GM23338 (cell line): Measurements from ENCODE around the gene FEV. TPM values are rescaled to one million over a fixed set of nuclear protein-coding genes. Genes with fewer than 3 reads are reported as not detected.

ENCODE experiments used
- ATAC-seq: fragments of 200-7000 bp; cut with Tn5 transposase; 3 replicates; pipeline ENCODE4 v1.9.1; 2020
- DNase-seq: peaks from one replicate; pipeline ENCODE4 v3.0.0-alpha.2; 2015; ENCODE audit warnings: low spot score
- H2AFZ ChIP-seq: fragments of 200-600 bp; sonication (generic); 2 replicates; pipeline ENCODE4 v1.8.0; 2016; ENCODE audit warnings: antibody characterized with exemption, mild to moderate bottlenecking, moderate library complexity
- H3F3A ChIP-seq: fragments of 200-600 bp; sonication (generic); replicated peaks from 2 replicates; pipeline ENCODE4 v1.8.0; 2017; ENCODE audit warnings: antibody characterized with exemption, mixed run types, low read depth
- H3K27ac ChIP-seq: fragments of 200-600 bp; sonication (generic); 2 replicates; pipeline ENCODE4 v1.6.1; 2016; ENCODE audit warnings: low read depth
- H3K27me3 ChIP-seq: fragments of 200-600 bp; sonication (generic); 2 replicates; pipeline ENCODE4 v1.8.0; 2016; ENCODE audit warnings: mild to moderate bottlenecking, mixed run types, moderate library complexity; ENCODE audit not compliant: insufficient read depth
- H3K36me3 ChIP-seq: fragments of 200-600 bp; sonication (generic); 2 replicates; pipeline ENCODE4 v1.8.0; 2016; ENCODE audit warnings: mild to moderate bottlenecking; ENCODE audit not compliant: insufficient read depth
- H3K4me1 ChIP-seq: fragments of 200-600 bp; sonication (generic); 2 replicates; pipeline ENCODE4 v1.8.0; 2016; ENCODE audit warnings: mild to moderate bottlenecking, moderate library complexity; ENCODE audit not compliant: insufficient read depth
- H3K4me2 ChIP-seq: fragments of 200-600 bp; sonication (generic); 2 replicates; pipeline ENCODE4 v1.7.1; 2017; ENCODE audit warnings: mixed run types
- H3K4me3 ChIP-seq: fragments of 200-600 bp; sonication (generic); 2 replicates; pipeline ENCODE4 v1.6.1; 2016; ENCODE audit warnings: mixed run types
- H3K79me2 ChIP-seq: fragments of 200-600 bp; sonication (generic); replicated peaks from 2 replicates; pipeline ENCODE4 v1.8.0; 2017; ENCODE audit warnings: mild to moderate bottlenecking; ENCODE audit not compliant: insufficient read depth
- H3K9me2 ChIP-seq: fragments of 200-600 bp; sonication (generic); 2 replicates; pipeline ENCODE4 v1.8.0; 2017; ENCODE audit not compliant: insufficient read depth
- H4K20me1 ChIP-seq: fragments of 200-600 bp; sonication (generic); replicated peaks from 2 replicates; pipeline ENCODE4 v1.8.0; 2017; ENCODE audit warnings: mild to moderate bottlenecking; ENCODE audit not compliant: insufficient read depth
- H3K27ac Mint-ChIP-seq: 2 replicates; pipeline ENCODE4 v1.8.0; 2020; ENCODE audit warnings: inconsistent platforms, mild to moderate bottlenecking, moderate library complexity, mixed read lengths
- H3K27me3 Mint-ChIP-seq: 3 replicates; pipeline ENCODE4 v1.8.0; 2022; ENCODE audit warnings: low read depth, mild to moderate bottlenecking, moderate library complexity, mixed read lengths, inconsistent platforms; ENCODE audit not compliant: insufficient read depth, poor library complexity
- H3K36me3 Mint-ChIP-seq: 3 replicates; pipeline ENCODE4 v1.8.0; 2021; ENCODE audit warnings: low read depth, mild to moderate bottlenecking, inconsistent platforms, moderate library complexity, mixed read lengths
- H3K4me1 Mint-ChIP-seq: 3 replicates; pipeline ENCODE4 v1.8.0; 2020; ENCODE audit warnings: mild to moderate bottlenecking, inconsistent platforms, mixed read lengths
- H3K4me3 Mint-ChIP-seq: 3 replicates; pipeline ENCODE4 v1.8.0; 2021; ENCODE audit warnings: moderate library complexity, mild to moderate bottlenecking, inconsistent platforms, mixed read lengths
- H3K9me3 Mint-ChIP-seq: 3 replicates; pipeline ENCODE4 v1.8.0; 2020; ENCODE audit warnings: moderate library complexity, mild to moderate bottlenecking, inconsistent platforms, mixed read lengths
- CREB1 ChIP-seq: fragments of 250-450 bp; sonication (Bioruptor Pico); IDR thresholded peaks from 2 replicates; pipeline ENCODE4 v1.5.0; 2020; ENCODE audit warnings: low read depth, mild to moderate bottlenecking, moderate library complexity
- CTCF ChIP-seq, 2 experiments: fragments of 200-600 bp in 1 of 2; sonication (generic) in 1 of 2; conservative IDR thresholded peaks; 2 replicates each; pipeline versions ENCODE4 v1.5.1 to v1.6.1; 2016 to 2017; ENCODE audit warnings: antibody characterized with exemption in 2 of 2, low read depth in 2 of 2, mild to moderate bottlenecking in 2 of 2, moderate library complexity in 1 of 2
- EZH2 ChIP-seq: fragments of 200-600 bp; sonication (generic); IDR thresholded peaks from one replicate; pipeline ENCODE4 v1.8.0; 2017; ENCODE audit warnings: antibody characterized with exemption, mild to moderate bottlenecking, low read depth; ENCODE audit not compliant: unreplicated experiment
- NANOG ChIP-seq: IDR thresholded peaks from 2 replicates; pipeline ENCODE4 v1.6.1; 2016; ENCODE audit warnings: antibody characterized with exemption, borderline replicate concordance
- ZNF114 ChIP-seq: fragments of 250-450 bp; sonication (Bioruptor Pico); IDR thresholded peaks from 2 replicates; pipeline ENCODE4 v1.5.0; 2020; ENCODE audit warnings: mild to moderate bottlenecking, moderate library complexity
- ZNF331 ChIP-seq: fragments of 250-450 bp; sonication (Bioruptor Pico); IDR thresholded peaks from 2 replicates; pipeline ENCODE4 v1.5.0; 2020; ENCODE audit warnings: low read depth, mild to moderate bottlenecking, moderate library complexity
- polyA plus RNA-seq: library from polyadenylated mRNA; unstranded; fragments of >200 nt; fragmentation: Nextera tagmentation; extraction: Ambion mirVana; gene quantifications from 2 replicates; pipeline ENCODE4 v1.2.1, GENCODE V29; 2016
- total RNA-seq: library from RNA; depleted of rRNA; stranded (reverse); fragments of >200 nt; shearing (Covaris generic); gene quantifications from 2 replicates; pipeline ENCODE4 v1.2.3, GENCODE V29; 2014
- TF ChIP-seq, protein P1 (sequence below): IDR thresholded peaks from one replicate; pipeline ENCODE4 v1.6.1; 2018; ENCODE audit warnings: antibody characterized with exemption; ENCODE audit not compliant: unreplicated experiment
- TF ChIP-seq, protein P2 (sequence below): fragments of 250-450 bp; sonication (Bioruptor Pico); IDR thresholded peaks from 2 replicates; pipeline ENCODE4 v1.5.0; 2020; ENCODE audit warnings: mild to moderate bottlenecking, moderate library complexity

Gene FEV
- total and polyA plus RNA-seq, 2 experiments from 2014 or later = not detected

GRCh38 chr2:218963601-218964000, 21.4 kb downstream of the FEV start:
- Histone ChIP-seq H2AFZ (peak overlapping the region; percentile 16), H3F3A (peaks cover 8% of the 10 kb centered on the region), H3K4me3 (peak overlapping the region; percentile 71), H3K4me1 (peaks cover 26% of the 10 kb centered on the region), H4K20me1 (no peaks in the 10 kb centered on the region; the same call in 1 of the 2 replicates), H3K27me3 (peaks cover 71% of the 10 kb centered on the region), H3K4me2 (peak overlapping the region; percentile 75), H3K79me2 (no peaks in the 10 kb centered on the region), H3K27ac (no peak overlapping the region), H3K9me2 (no peaks in the 10 kb centered on the region), H3K36me3 (no peaks in the 10 kb centered on the region)
- DNase-seq = no peak
- H3K4me1 Mint-ChIP-seq = peaks cover 31% of the 10 kb centered on the region
- no peak for TF ChIP-seq NANOG
- no peak for TF ChIP-seq EZH2
- no peaks in the 10 kb centered on the region for H3K9me3 Mint-ChIP-seq
- peak overlapping the region; percentile 82 for H3K4me3 Mint-ChIP-seq
- H3K36me3 Mint-ChIP-seq = no peaks in the 10 kb centered on the region; the same call in 2 of the 3 replicates
- ATAC-seq = no peak
- H3K27me3 Mint-ChIP-seq = peaks cover 49% of the 10 kb centered on the region
- H3K27ac Mint-ChIP-seq = peak overlapping the region; percentile 93

GRCh38 chr2:218962859-218963492, 22.0 kb downstream of the FEV start:
- no peaks in the 10 kb centered on the region for H3K9me2 ChIP-seq
- H2AFZ ChIP-seq = no peak overlapping the region
- H3K79me2 ChIP-seq = no peaks in the 10 kb centered on the region
- H3K36me3 Mint-ChIP-seq = no peaks in the 10 kb centered on the region; the same call in 2 of the 3 replicates
- no peak overlapping the region for H3K27ac ChIP-seq
- H3F3A ChIP-seq = peaks cover 8% of the 10 kb centered on the region
- H3K4me1 ChIP-seq = peaks cover 26% of the 10 kb centered on the region
- peak overlapping the region; percentile 71 for H3K4me3 ChIP-seq
- ATAC-seq (peak; percentile 77), DNase-seq (peak; percentile 98)
- H3K9me3 Mint-ChIP-seq = no peaks in the 10 kb centered on the region
- no peaks in the 10 kb centered on the region; the same call in 1 of the 2 replicates for H4K20me1 ChIP-seq
- H3K4me3 Mint-ChIP-seq = peak overlapping the region; percentile 82
- H3K4me1 Mint-ChIP-seq = peaks cover 32% of the 10 kb centered on the region
- peak overlapping the region; percentile 93 for H3K27ac Mint-ChIP-seq
- H3K27me3 Mint-ChIP-seq = peaks cover 54% of the 10 kb centered on the region
- peaks cover 72% of the 10 kb centered on the region for H3K27me3 ChIP-seq
- peak overlapping the region; percentile 84 for H3K4me2 ChIP-seq
- no peaks in the 10 kb centered on the region for H3K36me3 ChIP-seq
- TF ChIP-seq, protein P1, sequence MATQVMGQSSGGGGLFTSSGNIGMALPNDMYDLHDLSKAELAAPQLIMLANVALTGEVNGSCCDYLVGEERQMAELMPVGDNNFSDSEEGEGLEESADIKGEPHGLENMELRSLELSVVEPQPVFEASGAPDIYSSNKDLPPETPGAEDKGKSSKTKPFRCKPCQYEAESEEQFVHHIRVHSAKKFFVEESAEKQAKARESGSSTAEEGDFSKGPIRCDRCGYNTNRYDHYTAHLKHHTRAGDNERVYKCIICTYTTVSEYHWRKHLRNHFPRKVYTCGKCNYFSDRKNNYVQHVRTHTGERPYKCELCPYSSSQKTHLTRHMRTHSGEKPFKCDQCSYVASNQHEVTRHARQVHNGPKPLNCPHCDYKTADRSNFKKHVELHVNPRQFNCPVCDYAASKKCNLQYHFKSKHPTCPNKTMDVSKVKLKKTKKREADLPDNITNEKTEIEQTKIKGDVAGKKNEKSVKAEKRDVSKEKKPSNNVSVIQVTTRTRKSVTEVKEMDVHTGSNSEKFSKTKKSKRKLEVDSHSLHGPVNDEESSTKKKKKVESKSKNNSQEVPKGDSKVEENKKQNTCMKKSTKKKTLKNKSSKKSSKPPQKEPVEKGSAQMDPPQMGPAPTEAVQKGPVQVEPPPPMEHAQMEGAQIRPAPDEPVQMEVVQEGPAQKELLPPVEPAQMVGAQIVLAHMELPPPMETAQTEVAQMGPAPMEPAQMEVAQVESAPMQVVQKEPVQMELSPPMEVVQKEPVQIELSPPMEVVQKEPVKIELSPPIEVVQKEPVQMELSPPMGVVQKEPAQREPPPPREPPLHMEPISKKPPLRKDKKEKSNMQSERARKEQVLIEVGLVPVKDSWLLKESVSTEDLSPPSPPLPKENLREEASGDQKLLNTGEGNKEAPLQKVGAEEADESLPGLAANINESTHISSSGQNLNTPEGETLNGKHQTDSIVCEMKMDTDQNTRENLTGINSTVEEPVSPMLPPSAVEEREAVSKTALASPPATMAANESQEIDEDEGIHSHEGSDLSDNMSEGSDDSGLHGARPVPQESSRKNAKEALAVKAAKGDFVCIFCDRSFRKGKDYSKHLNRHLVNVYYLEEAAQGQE = peak; percentile 98
- no peak for TF ChIP-seq ZNF331 (CRISPR knock-in tag)
- TF ChIP-seq, protein P2, sequence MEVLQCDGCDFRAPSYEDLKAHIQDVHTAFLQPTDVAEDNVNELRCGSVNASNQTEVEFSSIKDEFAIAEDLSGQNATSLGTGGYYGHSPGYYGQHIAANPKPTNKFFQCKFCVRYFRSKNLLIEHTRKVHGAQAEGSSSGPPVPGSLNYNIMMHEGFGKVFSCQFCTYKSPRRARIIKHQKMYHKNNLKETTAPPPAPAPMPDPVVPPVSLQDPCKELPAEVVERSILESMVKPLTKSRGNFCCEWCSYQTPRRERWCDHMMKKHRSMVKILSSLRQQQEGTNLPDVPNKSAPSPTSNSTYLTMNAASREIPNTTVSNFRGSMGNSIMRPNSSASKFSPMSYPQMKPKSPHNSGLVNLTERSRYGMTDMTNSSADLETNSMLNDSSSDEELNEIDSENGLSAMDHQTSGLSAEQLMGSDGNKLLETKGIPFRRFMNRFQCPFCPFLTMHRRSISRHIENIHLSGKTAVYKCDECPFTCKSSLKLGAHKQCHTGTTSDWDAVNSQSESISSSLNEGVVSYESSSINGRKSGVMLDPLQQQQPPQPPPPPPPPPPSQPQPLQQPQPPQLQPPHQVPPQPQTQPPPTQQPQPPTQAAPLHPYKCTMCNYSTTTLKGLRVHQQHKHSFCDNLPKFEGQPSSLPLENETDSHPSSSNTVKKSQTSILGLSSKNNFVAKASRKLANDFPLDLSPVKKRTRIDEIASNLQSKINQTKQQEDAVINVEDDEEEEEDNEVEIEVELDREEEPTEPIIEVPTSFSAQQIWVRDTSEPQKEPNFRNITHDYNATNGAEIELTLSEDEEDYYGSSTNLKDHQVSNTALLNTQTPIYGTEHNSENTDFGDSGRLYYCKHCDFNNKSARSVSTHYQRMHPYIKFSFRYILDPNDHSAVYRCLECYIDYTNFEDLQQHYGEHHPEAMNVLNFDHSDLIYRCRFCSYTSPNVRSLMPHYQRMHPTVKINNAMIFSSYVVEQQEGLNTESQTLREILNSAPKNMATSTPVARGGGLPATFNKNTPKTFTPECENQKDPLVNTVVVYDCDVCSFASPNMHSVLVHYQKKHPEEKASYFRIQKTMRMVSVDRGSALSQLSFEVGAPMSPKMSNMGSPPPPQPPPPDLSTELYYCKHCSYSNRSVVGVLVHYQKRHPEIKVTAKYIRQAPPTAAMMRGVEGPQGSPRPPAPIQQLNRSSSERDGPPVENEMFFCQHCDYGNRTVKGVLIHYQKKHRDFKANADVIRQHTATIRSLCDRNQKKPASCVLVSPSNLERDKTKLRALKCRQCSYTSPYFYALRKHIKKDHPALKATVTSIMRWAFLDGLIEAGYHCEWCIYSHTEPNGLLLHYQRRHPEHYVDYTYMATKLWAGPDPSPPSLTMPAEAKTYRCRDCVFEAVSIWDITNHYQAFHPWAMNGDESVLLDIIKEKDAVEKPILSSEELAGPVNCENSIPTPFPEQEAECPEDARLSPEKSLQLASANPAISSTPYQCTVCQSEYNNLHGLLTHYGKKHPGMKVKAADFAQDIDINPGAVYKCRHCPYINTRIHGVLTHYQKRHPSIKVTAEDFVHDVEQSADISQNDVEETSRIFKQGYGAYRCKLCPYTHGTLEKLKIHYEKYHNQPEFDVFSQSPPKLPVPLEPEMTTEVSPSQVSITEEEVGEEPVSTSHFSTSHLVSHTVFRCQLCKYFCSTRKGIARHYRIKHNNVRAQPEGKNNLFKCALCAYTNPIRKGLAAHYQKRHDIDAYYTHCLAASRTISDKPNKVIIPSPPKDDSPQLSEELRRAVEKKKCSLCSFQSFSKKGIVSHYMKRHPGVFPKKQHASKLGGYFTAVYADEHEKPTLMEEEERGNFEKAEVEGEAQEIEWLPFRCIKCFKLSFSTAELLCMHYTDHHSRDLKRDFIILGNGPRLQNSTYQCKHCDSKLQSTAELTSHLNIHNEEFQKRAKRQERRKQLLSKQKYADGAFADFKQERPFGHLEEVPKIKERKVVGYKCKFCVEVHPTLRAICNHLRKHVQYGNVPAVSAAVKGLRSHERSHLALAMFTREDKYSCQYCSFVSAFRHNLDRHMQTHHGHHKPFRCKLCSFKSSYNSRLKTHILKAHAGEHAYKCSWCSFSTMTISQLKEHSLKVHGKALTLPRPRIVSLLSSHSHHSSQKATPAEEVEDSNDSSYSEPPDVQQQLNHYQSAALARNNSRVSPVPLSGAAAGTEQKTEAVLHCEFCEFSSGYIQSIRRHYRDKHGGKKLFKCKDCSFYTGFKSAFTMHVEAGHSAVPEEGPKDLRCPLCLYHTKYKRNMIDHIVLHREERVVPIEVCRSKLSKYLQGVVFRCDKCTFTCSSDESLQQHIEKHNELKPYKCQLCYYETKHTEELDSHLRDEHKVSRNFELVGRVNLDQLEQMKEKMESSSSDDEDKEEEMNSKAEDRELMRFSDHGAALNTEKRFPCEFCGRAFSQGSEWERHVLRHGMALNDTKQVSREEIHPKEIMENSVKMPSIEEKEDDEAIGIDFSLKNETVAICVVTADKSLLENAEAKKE = no peak
- TF ChIP-seq ZNF114 (CRISPR knock-in tag) = peak; percentile 90
- TF ChIP-seq CREB1 (CRISPR knock-in tag) = peak; percentile 59
- TF ChIP-seq CTCF (conservative IDR thresholded peaks at IDR 0.05; ENCODE audit: low read depth in 2 of 2) = no peak
